ENCODE data around the gene HERC3.

The HERC3 gene

GRCh38 chr4:88752076-88752463 is 159.8 kb downstream of the HERC3 start:
- no peak for DNase-seq

GRCh38 chr4:88752754-88753153 is 160.5 kb downstream of the HERC3 start:
- DNase-seq, result no peak

GRCh38 chr4:88753658-88754571 is 161.6 kb downstream of the HERC3 start:
- DNase-seq, result no peak

- no peak for DNase-seq
These were observed 162.5 kb downstream of the HERC3 start for GRCh38 chr4:88754796-88755195.

- DNase-seq, result no peak
These were observed 163.2 kb downstream of the HERC3 start for GRCh38 chr4:88755454-88755853.

GRCh38 chr4:88756149-88756548 is 163.9 kb downstream of the HERC3 start:
- no peak for DNase-seq

GRCh38 chr4:88757067-88757466 is 164.8 kb downstream of the HERC3 start:
- DNase-seq, result peak; percentile 13

- no peak for DNase-seq
These were observed 165.5 kb downstream of the HERC3 start for GRCh38 chr4:88757776-88758175.
